Mesothelial cell of epicardium (in vitro differentiated cells): Measurements from ENCODE around the gene PPM1F. TPM values are rescaled to one million over a fixed set of nuclear protein-coding genes. Genes with fewer than 3 reads are reported as not detected.
"Not testable (repeated sequence)": the region's sequence is repeated elsewhere in the genome, so short reads cannot be mapped to it uniquely, and the experiment has no call there.

Source experiments
- DNase-seq, 2 experiments: peaks; one replicate each; pipeline ENCODE4 v3.0.0; 2021; ENCODE audit warnings: low spot score in 2 of 2; ENCODE audit not compliant: unreplicated experiment in 2 of 2
- H3K27ac Mint-ChIP-seq: 2 replicates; pipeline ENCODE4 v1.8.0; 2021; ENCODE audit warnings: mixed read lengths
- H3K27me3 Mint-ChIP-seq: 2 replicates; pipeline ENCODE4 v1.8.0; 2021; ENCODE audit warnings: low read depth, mixed read lengths
- H3K36me3 Mint-ChIP-seq: 2 replicates; pipeline ENCODE4 v1.8.0; 2021; ENCODE audit warnings: mixed read lengths
- H3K4me1 Mint-ChIP-seq: 2 replicates; pipeline ENCODE4 v1.8.0; 2021; ENCODE audit warnings: mixed read lengths
- H3K4me3 Mint-ChIP-seq: 2 replicates; pipeline ENCODE4 v1.8.0; 2021; ENCODE audit warnings: mild to moderate bottlenecking, moderate library complexity, mixed read lengths
- H3K9me3 Mint-ChIP-seq: 2 replicates; pipeline ENCODE4 v1.8.0; 2021; ENCODE audit warnings: mixed read lengths
- CTCF ChIP-seq: fragments of 200-600 bp; sonication (generic); IDR thresholded peaks from one replicate; pipeline ENCODE4 v1.5.0; 2021; ENCODE audit warnings: antibody characterized with exemption; ENCODE audit not compliant: unreplicated experiment
- total RNA-seq: library from RNA; stranded (reverse); gene quantifications from 3 replicates; pipeline ENCODE4 v1.2.1, GENCODE V29; 2021

Gene PPM1F
- total RNA-seq, 1 donor from 2014 or later, result 34.6 TPM

- Mint-ChIP-seq H3K27ac (no peak overlapping the region), H3K9me3 (no peaks in the 10 kb centered on the region), H3K4me3 (no peak overlapping the region), H3K36me3 (no peaks in the 10 kb centered on the region), H3K4me1 (no peaks in the 10 kb centered on the region), H3K27me3 (no peaks in the 10 kb centered on the region)
- no peak for TF ChIP-seq CTCF
- no peak for DNase-seq
Observed at GRCh38 chr22:21903283-21903682, 49.4 kb downstream of the PPM1F start.

- TF ChIP-seq CTCF, result no peak
- Mint-ChIP-seq H3K27ac (no peak overlapping the region), H3K4me1 (no peaks in the 10 kb centered on the region), H3K27me3 (no peaks in the 10 kb centered on the region), H3K9me3 (no peaks in the 10 kb centered on the region), H3K4me3 (no peak overlapping the region), H3K36me3 (no peaks in the 10 kb centered on the region)
- no peak for DNase-seq
Observed at GRCh38 chr22:21902296-21903087, 50.2 kb downstream of the PPM1F start.

GRCh38 chr22:21898354-21898896 lies 54.2 kb downstream of the PPM1F start:
- Mint-ChIP-seq H3K27me3 (no peaks in the 10 kb centered on the region), H3K9me3 (peaks cover 11% of the 10 kb centered on the region), H3K36me3 (no peaks in the 10 kb centered on the region), H3K4me3 (no peak overlapping the region), H3K4me1 (no peaks in the 10 kb centered on the region), H3K27ac (no peak overlapping the region)
- DNase-seq, result no peak
- TF ChIP-seq CTCF, result no peak

GRCh38 chr22:21896951-21897513 lies 55.6 kb downstream of the PPM1F start:
- peaks cover 11% of the 10 kb centered on the region for H3K9me3 Mint-ChIP-seq
- H3K4me3 Mint-ChIP-seq, result no peak overlapping the region
- H3K27ac Mint-ChIP-seq, result no peak overlapping the region
- no peak for TF ChIP-seq CTCF
- H3K4me1 Mint-ChIP-seq, result no peaks in the 10 kb centered on the region
- H3K36me3 Mint-ChIP-seq, result no peaks in the 10 kb centered on the region
- H3K27me3 Mint-ChIP-seq, result no peaks in the 10 kb centered on the region
- no peak for DNase-seq

DNA sequence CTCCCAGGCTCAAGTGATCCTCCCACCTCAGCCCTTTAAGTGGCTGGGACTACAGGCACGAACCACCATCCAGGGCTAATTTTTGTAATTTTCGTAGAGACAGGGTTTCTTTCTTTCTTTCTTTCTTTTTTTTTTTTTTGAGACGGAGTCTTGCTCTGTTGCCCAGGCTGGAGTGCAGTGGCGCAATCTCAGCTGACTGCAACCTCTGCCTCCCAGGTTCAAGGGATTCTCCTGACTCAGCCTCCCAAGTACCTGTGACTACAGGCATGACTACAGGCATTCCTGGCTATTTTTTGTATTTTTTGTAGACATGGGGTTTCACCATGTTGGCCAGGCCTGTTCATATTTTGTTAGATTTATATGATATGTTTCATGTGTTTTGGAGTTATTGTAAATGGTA lies 56.4 kb downstream of the PPM1F start:
- H3K27me3 Mint-ChIP-seq, DNase-seq, H3K4me3 Mint-ChIP-seq: not testable (repeated sequence)

GRCh38 chr22:21894799-21895198 lies 57.8 kb downstream of the PPM1F start:
- Mint-ChIP-seq H3K27ac (no peak overlapping the region), H3K27me3 (no peaks in the 10 kb centered on the region), H3K4me3 (no peak overlapping the region), H3K4me1 (no peaks in the 10 kb centered on the region), H3K36me3 (no peaks in the 10 kb centered on the region), H3K9me3 (peaks cover 18% of the 10 kb centered on the region)
- TF ChIP-seq CTCF, result no peak
- no peak for DNase-seq

More for the DNA sequence above, 56.4 kb downstream of the PPM1F start:
- H3K9me3 Mint-ChIP-seq, result peaks cover 11% of the 10 kb centered on the region
- H3K4me1 Mint-ChIP-seq, H3K27ac Mint-ChIP-seq, H3K36me3 Mint-ChIP-seq: not testable (repeated sequence)
